GM21367 (cell line): ENCODE data around the gene ZCCHC14.
A peak's percentile ranks its signal among the peaks of the same experiment; 100 is the strongest.

ENCODE experiments used
- ATAC-seq: cut with Tn5 transposase; IDR thresholded peaks from one replicate; pipeline ENCODE4 v1.9.1; 2021; ENCODE audit not compliant: unreplicated experiment

The ZCCHC14 gene

DNA sequence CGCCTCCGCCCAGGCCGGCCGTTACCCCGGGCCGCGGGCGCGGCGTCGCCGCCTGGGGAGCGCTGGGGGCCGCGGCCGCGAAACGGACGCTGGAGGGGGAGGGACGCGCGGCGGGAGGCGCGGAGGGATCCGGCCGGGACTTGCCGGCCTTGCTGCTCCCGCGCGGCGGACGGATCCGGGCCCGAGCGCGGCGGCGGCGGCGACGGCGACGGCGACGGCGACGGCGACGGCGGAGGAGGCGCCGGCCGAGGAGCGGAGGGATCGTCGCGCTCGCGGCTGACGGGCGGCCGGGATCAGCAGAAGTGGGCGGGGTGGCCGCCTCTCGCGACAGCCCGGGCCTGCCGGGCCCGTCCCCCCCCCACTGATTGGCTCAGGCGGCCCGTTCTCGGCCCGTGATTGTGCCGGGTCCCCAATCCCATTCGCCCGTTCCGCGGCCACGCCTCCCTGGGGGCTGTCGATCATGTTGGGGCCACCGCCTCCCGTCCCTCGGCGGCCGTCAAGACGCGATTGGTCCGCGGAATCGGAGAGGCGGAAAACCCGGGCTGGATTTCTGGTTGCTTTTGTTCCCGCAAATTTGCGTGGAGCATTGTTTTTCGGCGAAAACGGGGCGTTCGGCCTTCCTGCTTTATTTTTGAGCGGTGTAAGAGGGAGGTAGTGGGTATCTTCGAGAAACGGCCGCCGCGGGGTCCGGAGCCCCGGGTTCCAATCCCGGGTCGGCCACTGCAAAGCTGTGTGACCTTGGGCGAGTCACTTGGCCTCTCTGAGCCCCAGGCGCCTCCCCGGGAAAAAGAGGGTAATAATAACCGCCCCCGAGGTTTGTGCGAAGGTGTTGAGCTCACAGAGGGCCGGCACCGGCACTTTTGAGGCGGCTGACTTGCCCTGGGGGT, at the start of gene ZCCHC14:
ZCCHC14 (minus strand) TSS at position 304 of the 887 bp plus-strand sequence. CDS start 786 bp downstream, outside the sequence.
- peak; percentile 74 for ATAC-seq

- ATAC-seq: no peak
These were observed 49.0 kb upstream of the ZCCHC14 start for GRCh38 chr16:87541872-87542234.

GRCh38 chr16:87541147-87541871, 48.5 kb upstream of the ZCCHC14 start:
- ATAC-seq: no peak

GRCh38 chr16:87540897-87541146, 48.0 kb upstream of the ZCCHC14 start:
- ATAC-seq: no peak

DNA sequence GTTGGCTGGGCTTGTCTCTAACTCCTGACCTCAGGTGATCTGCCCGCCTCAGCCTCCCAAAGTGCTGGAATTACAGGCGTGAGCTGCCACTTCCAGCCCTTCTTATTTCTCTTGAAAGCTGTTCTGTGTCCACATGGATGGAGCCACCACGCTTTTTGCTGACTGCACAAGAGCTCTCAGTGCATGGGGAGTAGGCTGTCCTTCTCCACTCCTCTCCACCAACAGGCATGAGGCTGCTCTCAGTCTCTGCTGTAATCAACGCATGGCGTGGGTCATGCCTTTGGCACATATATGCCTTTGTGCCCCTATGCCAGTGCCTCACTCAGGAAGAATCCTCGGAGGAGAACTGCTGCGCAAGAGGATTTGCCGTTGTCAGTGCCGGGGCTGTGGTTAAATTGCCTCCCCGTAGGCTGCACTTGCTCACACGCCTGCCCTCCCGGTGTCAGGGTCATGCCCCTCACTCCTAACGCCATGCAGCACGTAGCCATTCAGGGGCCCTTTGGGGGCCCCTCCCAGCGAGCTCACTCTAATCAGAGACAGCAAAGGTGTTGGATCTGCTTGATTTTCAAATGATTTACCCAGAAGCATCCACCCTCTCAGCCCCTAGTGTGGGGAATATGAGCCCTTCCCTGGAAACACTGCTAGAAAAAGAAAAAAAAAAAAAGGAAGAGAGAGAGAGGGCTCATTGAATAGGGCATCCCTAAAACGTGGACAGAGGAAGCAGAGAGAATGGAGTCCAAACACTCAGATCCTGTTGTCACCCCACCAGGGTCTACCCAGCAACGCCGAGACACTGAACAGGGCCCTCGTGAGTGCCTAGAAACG, 47.5 kb upstream of the ZCCHC14 start:
- ATAC-seq: no peak

DNA sequence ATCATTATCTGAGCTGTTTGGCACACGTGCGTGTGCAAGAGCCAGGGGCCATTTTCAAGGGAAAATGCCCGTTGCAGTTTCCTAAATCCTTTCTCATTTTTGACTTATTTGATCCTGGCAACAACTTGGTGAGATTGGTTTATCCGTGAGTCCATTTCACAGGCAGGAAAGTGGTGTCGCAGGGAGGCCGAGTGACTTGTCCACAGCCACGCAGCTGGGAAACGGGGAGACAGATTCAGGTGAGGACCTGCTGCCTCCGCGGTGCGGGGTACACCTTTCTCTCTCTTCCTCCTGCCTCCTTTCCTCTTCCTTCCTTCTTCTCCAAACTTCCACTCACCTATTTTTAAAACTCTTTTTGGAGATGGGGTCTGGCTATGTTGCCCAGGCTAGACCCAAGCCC, 46.3 kb upstream of the ZCCHC14 start:
- no peak for ATAC-seq

DNA sequence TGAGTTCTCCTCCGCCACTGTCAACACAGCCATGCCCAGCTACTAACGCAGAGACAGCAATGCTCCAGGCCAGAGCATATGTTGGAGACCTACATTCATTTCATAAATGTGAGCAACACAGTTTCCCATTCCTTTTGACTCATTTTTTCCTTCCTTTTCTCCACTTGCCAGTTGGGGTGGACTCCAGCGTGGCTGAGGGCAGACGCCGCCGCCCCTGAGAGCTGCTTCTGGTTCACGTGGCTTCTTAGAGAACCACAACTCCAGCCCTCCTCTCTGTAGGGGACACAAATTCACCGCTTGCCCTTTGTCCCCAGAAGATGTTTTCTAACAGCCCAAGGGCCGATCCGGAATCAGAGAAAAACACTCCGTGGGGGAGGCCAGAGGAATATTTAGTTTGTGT, 45.8 kb upstream of the ZCCHC14 start:
- ATAC-seq: no peak

DNA sequence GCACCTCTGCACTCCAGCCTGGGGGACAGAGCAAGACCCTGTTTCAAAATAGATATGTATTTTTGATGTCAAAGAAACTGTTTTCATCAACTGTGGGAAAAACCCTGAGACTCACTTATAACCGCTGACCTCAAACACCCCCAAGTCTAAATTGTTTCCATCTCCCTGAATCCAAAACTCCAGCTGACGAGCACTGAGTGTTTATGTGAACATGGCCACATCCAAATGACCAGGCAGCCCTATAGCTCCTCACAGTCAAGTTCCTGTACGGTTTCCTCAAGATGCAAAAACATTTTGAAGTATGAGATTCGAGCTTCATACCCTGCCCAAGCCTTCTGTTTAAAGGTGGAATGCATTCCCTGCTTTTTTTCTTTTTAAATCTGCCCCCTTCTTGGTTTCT, 45.3 kb upstream of the ZCCHC14 start:
- no peak for ATAC-seq

GRCh38 chr16:87536795-87537142, 43.9 kb upstream of the ZCCHC14 start:
- ATAC-seq: no peak

GRCh38 chr16:87535855-87536794, 43.3 kb upstream of the ZCCHC14 start:
- ATAC-seq: no peak

GRCh38 chr16:87535457-87535854, 42.6 kb upstream of the ZCCHC14 start:
- no peak for ATAC-seq

- no peak for ATAC-seq
These were observed 41.9 kb upstream of the ZCCHC14 start for GRCh38 chr16:87534751-87535150.

DNA sequence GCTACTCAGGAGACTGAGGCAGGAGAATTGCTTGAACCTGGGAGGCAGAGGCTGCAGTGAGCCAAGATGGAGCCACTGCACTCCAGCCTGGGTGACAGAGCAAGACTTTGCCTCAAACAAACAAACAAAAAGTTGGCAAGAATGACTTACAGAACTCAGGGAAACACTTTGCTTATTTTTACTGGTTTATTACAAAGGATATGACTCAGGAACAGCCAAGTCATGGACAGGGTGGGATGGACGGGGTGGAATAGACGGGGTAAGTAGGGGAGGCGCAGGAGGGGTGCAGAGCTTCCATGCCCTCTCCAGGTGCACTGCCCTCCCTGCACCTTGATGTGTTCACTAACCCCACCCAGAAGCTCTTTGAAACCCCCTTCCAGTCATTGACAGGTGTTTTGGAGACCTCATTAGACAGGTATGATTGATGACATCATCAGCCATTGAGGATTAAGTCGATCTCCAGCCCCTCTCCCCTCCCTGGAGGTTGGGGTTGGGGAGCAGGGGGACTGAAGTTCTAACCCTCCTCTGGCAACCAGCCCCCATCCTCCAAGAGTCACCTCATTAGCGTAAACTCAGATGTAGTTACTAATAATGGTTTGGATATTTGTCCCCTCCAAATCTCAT, 41.3 kb upstream of the ZCCHC14 start:
- ATAC-seq: no peak

DNA sequence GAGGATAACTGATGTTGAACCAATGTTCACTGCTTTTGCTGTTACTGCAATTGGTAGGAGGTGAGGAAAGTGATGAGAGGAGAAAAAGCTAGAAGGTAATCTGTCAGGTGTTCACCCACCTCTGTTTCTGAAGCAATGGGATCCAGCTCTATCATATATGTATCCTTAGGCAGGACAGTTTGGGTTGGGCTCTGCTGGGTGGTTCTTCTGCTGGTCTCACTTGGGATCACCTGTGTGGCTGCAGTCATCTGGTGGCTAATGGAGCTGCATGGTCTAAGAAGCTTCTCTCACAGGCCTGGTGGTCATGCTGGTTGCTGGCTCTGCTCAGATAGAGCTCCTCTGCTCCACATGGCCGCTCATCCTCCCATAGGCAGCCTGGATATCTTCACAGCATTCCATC, 40.2 kb upstream of the ZCCHC14 start:
- no peak for ATAC-seq

GRCh38 chr16:87531418-87531817, 38.6 kb upstream of the ZCCHC14 start:
- no peak for ATAC-seq

DNA sequence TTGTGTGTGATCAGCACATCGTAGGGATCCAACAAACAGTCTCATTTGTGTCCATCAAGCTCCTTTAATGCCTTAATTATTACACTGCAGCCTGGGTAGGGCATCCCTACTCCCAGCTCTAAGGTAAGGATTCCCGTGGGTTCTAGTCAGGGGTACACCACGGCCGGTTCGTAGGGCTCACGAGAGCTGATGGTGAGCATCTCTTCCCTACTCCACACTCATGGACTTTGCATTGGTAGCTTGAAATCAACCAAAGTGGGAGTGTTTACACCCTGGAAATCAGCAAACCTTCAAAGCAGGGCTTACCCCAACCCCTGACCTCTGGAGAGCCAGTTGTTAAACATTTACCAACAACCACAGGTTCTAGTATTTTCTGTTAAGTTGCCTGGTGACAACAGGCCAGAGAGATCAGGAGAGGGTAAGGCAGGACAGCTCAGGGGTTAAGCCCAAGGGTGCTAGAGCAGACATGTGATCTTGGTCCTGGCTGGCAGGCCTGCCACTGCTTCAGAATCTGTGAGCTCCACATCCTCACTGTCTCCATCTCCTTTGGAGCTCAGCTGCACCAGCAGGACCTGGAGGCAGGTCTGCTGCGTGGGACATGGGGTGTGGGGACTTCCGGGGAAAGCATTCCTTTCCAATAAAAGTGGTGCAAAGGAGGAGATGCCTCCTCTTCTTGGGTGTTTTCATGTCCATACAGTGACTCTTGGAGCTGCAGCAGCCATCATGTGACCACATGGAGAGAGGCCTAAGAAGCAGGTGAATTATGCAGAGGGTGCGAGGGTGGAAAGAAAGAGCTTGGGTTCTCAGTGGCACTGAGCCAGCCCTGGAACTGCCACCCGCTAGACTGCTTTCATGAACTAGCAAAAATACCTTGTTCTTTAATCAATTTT, 36.1 kb upstream of the ZCCHC14 start:
- ATAC-seq: no peak

DNA sequence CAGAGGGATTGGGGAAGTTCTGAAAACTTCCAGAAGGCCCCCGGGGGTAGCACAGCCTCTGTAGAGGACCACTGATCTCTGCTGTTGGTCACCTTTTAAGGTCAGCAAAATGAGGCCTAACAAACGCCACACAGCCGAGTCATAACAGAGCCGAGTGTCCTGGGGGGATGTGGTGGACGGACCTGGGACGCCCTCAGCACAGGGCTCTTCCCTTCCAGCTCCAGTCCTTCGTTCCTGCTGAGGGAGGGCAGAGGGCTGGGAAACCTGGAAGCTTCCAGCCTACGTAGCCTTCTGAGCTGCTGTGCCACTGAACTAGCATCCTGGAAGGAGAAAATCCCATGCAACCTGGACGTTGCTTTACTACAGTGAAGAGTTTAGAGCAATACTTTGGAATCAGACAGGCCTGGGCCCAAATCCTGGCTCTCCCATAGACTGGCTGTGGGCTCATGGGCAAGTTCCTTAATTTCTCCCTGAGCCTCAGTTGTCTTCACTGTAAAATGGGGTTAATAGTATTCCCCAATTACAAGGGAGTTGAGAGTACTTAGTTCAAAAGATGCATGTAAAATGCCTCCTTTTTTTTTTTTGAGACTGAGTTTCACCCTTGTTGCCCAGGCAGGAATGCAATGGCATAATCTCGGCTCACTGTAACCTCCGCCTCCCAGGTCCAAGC, 34.4 kb upstream of the ZCCHC14 start:
- no peak for ATAC-seq

GRCh38 chr16:87526238-87526947, 33.6 kb upstream of the ZCCHC14 start:
- no peak for ATAC-seq
